H1 (cell line): ENCODE data around the gene ALDH1A2.

Source experiments
- CTCF ChIP-seq, 3 experiments: IDR thresholded peaks; 1 replicate in 2 of 3; 2 replicates in 1 of 3; pipeline versions ENCODE4 v1.5.1 to v1.6.1; 2011; ENCODE audit warnings: low read length in 3 of 3, mild to moderate bottlenecking in 3 of 3, inconsistent platforms in 2 of 3, low read depth in 1 of 3, moderate library complexity in 1 of 3; ENCODE audit not compliant: insufficient read depth in 1 of 3; ENCODE audit errors: control extremely low read depth in 1 of 3
- EGR1 ChIP-seq: IDR thresholded peaks from 2 replicates; pipeline ENCODE4 v1.6.1; 2011; ENCODE audit warnings: low read depth, low read length, borderline replicate concordance
- NRF1 ChIP-seq: IDR thresholded peaks from 2 replicates; pipeline ENCODE4 v1.6.1; 2011; ENCODE audit warnings: mild to moderate bottlenecking, low read depth, low read length, improper control_type of control experiment
- POLR2A ChIP-seq, 2 experiments: IDR thresholded peaks; 1 replicate in 1 of 2; 2 replicates in 1 of 2; pipeline ENCODE4 v1.6.1; 2011; ENCODE audit warnings: low read depth in 2 of 2, low read length in 2 of 2, mild to moderate bottlenecking in 2 of 2; ENCODE audit errors: control extremely low read depth in 1 of 2
- TAF1 ChIP-seq: IDR thresholded peaks from 2 replicates; pipeline ENCODE4 v1.6.1; 2011; ENCODE audit warnings: mild to moderate bottlenecking, low read depth, low read length
- TCF12 ChIP-seq: IDR thresholded peaks from 2 replicates; pipeline ENCODE4 v1.6.1; 2011; ENCODE audit warnings: low read depth, mild to moderate bottlenecking, low read length

DNA sequence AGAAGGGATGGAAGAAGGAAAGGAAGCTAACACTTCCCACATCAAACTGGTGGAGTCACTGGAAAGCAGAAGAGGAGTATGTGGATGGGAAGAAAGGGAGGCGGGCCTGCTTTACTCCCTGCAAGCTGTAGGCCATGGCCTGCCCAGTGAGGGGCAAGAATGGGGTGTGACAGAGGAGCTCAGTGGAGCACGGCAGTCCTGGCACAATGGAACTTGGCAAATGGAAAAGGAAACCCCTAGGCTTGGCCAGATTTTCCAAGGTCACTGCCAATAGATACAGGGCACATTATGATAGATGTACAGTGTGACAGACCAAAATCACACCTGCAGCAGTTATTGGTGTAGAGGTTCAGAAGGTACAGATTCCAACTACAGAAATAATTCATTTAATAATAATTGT lies 111.6 kb downstream of the ALDH1A2 start:
- TF ChIP-seq TCF12 (no peak), POLR2A (IDR thresholded peaks at IDR 0.05; ENCODE audit: control extremely low read depth in 1 of 2, low read depth in 2 of 2, low read length in 2 of 2) (no peak), EGR1 (no peak), CTCF (IDR thresholded peaks at IDR 0.05; ENCODE audit: control extremely low read depth in 1 of 3, insufficient read depth in 1 of 3, low read depth in 1 of 3, low read length in 3 of 3) (no peak), TAF1 (no peak), NRF1 (no peak)
